OCI-M2 (cell line): Measurements from ENCODE around the gene SLC6A19.
"Not testable (repeated sequence)": the region's sequence is repeated elsewhere in the genome, so short reads cannot be mapped to it uniquely, and the experiment has no call there.

ENCODE experiments used
- DNase-seq: peaks from one replicate; lab custom pipeline; 2025; ENCODE audit not compliant: unreplicated experiment; lab: John Stamatoyannopoulos, UW

The SLC6A19 gene

DNA sequence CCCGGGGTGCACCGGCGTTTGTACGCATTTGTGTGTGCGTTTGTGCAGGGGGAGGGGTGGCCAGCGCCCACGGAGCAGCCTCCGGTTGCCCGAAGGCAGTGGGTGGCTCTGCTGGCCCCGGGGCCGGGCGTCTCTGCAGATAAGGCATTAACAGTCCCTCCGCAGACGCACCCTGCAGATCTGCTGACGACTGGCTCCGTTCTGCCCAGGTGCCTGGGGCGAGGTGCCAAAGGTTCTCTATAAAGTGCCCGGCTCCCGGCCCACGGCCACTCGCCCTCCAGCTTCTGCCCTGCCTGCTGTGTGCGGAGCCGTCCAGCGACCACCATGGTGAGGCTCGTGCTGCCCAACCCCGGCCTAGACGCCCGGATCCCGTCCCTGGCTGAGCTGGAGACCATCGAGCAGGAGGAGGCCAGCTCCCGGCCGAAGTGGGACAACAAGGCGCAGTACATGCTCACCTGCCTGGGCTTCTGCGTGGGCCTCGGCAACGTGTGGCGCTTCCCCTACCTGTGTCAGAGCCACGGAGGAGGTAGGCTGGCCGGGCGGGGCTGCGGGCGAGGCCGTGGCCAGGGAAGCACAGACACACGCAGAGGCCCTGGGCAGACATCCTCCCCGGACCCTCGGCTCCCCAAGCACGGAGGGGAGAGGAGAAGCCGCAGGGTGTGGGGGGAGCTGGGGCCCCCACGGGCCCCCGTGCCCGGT, at the start of gene SLC6A19:
TSS of gene SLC6A19 (plus strand) at position 269 of the 699 bp plus-strand sequence. CDS start at position 325, 56 bp downstream.
- no peak for DNase-seq

DNA sequence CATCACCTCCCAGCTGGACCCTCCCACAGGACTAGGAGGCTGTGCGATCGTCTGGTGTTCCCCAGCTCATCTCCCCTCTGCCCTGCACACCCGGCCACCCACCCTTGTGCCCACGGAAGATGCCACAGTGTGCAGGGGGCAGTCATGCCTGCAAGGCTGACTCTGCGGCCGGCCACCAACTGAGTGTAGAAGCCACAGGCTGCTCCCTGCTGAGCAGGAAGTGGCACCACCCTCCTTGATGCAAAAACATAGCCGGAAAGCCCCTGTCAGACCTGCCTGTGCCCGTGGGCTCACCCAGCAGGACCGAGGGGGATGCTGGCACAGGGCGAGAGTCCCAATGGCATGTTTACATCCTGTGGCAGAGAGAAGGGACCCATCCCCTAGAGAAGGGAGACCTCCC, 49.2 kb upstream of the SLC6A19 start:
- DNase-seq, result no peak

DNA sequence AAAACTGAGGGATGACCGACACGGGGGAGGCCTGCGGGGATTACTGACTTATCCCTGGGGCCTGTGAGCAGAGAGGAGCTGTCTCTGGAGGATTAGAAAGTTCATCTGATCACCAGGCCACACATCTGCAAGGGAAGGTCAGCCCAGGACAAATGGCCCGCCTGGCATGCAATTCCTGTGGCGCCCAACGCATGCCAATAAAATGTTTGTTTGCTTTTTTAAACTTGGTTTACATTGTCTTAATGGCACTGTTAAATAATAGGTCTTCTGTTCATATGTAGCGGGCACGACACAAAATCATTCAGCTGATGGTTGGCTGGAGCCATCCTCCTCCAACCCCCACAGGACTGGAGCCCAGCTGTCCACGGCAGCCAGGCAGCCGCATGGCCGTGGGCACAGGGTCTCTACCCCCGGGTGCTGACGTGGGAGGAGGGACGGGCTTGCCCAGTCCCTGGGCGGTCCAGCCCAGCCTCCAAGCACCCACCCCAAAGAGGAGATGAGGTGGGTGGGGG, 48.6 kb upstream of the SLC6A19 start:
- DNase-seq, result no peak

DNA sequence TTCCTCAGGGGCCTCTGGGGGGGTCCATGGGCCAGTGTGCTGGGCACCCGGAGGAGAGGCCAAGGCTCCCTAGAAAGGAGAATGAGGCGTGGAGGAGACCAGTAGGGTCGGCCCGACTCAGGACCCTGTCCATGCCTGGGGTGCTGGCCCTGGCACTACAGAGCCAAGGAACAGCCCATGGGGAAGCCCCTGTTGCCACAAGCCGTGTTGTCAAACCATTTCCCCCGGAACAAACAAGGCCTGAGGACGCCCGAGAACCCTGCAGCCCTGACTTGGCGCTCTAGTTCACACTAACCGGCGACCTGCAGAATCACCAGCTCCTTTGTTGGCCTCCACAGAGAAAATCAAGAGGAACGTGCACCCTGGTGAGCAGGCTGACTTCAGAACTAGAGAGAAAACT, 48.0 kb upstream of the SLC6A19 start:
- DNase-seq, result no peak

DNA sequence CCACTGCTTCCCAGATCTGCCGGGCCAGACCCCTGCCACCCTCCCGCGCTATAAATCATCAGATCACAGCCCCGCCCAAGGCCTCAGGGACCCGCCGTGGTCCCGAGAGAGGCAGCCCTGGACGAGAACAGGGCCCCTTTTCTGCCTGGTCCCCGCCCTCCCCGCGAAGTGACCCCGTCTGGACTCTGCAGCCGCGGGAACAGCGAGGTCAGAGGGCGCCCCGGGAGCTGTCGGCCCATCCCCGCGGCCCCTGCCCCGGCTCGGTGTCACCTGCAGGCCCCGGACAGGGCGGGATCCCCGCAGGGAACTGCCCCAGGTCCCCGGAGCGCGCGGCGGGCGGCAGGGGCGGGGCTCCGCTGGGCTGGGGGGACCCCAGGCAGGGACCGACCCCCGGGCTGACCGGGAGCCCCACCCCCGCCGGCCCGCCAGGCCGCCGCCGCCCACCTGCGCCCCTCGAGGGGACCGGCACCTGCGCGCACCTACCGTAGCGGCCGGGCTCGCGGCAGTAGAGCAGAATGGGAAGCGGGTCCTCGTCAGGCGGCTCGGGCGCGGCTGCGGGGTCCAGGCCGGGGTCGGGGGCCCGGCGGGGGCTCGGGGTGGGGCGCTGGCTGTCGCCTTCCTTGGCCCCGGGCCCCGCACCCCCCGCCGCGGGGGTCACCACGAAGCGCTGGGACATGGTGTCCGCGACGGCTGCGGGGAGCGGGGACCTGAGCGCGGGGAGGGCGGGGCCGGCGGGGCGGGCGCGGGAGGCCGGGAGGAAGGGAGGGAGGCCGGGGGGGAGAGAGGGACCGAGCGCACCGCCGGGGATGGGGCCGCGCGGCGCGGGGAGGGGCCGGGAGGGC, 46.0 kb upstream of the SLC6A19 start:
- DNase-seq, result no peak

DNA sequence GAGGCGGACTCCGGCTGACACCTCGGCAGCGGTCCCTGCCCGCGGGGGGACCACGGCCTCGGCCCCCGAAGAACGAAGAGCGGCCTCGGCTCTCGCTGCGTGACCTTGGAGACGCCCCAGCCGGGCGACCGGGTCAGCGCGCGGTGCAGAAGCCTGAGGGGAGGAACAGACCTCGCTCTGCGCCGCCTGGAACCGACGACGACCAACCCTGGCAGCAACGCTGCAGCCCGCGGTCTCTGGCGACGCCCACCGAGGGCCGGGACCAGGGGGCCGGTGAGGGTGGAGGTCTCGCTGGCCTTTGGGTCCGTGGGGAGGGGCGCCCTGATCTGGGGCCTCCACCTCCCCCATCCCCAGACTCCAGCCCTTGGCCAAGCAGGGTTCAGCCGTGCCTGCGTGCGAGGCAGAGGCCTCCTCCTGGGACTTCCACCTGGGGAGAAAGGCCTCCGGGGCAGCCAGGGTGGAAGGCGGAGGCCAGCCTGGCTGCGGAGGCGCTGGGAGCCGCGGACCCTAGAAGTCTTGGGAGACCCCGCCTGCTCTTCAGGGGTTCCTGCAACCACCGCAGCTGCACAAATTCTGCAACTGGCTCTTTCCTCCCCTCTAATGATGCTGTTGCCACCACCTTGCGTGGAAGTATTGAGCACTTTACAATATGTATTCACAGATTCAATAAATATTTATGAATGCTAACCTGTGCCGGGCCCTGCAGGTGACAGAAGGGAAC, 45.2 kb upstream of the SLC6A19 start:
- no peak for DNase-seq

DNA sequence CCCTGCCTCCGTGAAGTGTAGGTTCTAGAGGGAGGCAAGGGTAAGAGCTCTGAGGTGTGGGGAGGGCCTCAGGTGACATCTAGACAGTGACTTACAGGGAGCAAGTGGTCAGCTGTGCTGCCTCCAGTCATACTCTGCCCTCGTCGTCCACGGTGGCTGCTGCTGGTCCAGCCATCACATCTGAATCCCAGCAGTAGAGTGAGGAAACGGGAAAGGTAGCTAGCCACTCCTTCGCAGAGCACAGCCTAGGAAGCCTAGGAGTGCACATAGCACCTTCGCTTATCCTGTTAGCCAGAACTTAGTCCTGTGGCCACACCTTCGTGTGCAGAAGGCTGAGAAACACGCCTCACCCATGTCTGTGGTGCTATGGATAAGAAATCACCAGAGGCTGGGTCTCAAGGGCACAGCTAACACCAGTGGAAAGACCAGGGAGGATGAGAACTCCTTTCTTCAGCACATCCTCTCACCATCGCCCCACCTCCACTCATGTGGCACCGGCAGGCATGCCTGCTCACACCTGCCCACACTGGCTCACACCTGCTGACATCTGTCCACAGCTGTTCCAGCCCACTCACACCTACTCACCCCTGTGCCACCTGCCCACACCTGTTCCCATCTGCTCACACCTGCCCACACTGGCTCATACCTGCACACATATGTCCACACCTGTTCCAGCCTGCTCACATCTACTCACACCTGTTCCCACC, 44.5 kb upstream of the SLC6A19 start:
- no peak for DNase-seq

DNA sequence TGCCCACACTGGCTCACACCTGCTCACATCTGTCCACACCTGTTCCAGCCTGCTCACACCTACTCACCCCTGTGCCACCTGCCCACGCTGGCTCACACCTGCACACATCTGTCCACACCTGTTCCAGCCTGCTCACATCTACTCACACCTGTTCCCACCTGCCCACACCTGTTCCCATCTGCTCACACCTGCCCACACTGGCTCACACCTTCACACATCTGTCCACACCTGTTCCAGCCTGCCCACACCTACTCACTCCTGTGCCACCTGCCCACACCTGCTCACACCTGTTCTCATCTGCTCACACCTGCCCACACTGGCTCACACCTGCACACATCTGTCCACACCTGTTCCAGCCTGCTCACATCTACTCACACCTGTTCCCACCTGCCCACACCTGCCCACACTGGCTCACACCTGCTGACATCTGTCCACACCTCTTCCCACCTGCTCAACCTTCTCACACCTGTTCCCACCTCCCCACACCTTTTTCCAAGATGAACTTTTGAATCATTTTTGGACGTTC, 43.9 kb upstream of the SLC6A19 start:
- not testable (repeated sequence) for DNase-seq

DNA sequence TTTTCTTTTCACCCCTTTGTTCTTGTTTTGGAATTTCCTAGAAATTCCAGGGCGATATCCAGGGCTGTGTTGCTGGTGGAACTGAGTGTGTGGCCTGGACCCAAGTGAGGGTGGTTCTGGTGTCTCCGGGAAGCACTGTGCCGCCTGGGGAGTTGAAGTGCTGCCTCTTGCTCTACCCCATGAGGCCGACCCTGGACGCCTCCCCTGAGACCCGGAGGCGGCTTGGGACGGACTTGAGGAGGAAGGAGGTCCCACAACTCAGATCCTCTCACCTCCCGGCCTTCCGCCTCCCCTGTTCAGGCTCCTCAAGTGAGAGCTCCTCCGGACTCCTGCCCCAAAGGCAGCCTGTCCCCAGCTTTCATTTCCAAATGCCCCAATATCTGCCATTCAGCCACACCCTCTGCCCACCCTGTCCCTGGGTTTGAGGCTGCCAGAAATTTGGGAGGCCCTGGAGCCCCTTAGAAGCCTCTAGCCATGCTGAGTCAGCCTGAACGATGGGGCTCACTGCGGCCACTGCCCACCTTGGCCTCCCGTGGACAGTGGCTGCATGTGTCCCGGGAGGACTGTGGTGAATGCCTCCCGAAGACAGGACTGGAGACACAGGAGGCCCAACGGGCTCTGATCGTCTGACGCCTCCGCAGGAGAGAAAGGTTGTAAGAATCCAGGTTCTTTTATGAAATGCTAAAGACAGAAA, 42.6 kb upstream of the SLC6A19 start:
- no peak for DNase-seq

DNA sequence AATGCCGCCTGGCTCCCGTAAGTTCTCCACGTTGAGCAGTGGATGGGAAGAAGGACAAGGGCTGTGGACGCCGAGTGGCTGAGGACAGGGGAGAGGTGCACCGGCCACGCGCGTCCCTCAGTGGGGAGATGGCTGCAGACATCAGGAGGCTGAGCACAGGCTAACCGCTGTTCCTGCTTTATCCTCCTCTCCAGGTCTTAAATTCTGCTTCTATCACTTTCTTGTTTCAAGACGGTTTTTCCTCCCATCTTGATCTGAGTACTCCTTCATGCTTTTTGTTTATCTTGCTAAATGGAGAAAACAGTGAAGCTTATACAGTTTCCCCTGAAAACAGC, 42.1 kb upstream of the SLC6A19 start:
- DNase-seq, result no peak

DNA sequence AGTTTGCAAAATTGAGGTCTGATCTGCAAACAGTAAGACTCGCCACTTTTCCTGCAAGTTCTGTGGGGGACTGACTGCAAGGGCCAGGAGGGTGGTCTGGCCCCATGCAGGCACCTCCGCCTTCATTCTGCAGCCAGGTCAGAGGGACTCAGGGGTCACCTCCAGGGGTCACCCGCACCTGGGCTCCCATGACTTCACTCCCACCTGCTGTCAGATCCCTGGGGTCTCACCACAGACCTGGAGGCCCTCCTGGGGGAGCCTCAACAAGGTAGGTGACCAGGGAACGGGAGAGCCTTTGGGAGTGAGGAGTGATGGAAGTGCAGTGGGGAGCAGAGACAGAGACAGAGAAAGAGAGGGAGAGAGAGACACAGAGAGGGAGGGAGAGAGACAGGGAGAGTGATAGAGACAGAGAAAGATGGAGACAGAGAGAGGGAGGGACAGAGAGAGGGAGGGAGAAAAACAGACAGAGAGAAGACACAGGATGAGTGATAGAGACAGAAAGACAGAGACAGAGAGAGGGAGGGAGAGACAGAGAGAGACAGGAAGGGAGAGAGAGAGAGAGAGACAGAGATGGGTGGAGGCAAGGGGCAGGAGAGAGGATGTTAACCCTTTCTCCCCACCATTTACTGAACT, 41.5 kb upstream of the SLC6A19 start:
- no peak for DNase-seq

DNA sequence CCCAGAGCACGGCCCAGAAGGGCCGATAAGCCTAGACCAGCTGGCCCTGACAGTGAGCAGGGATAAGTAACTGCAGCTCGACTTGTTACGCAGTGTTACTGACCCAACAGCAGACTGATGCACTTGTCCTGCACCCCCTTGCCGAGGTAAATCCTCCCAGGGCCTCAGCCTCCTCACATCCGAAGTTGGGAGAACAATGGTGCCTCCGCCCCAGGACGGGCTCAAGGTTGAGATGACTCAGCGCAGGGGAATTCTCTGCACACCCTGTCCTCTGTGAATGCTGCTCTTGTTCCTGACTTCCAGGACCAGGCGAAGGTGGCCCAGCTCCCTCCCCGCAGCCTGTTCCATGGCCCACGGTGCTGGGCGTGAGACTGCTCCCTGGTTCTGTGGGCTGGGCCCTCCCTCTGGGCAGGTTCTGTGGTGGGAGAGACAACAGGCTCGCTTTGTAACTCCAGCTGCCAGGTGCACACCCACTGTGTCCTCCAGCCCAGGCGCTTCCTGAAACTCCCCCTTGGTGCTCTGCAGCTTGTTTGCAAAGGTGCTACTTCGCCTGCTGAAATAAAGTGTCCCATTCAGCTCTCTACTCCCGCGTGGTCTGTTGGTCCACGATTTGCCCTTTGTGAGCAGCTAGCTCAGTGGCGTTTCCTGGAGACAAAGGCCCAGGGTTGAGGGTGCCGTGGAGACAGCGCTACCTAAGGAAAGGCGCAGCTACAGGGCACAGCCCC, 40.1 kb upstream of the SLC6A19 start:
- DNase-seq, result no peak

DNA sequence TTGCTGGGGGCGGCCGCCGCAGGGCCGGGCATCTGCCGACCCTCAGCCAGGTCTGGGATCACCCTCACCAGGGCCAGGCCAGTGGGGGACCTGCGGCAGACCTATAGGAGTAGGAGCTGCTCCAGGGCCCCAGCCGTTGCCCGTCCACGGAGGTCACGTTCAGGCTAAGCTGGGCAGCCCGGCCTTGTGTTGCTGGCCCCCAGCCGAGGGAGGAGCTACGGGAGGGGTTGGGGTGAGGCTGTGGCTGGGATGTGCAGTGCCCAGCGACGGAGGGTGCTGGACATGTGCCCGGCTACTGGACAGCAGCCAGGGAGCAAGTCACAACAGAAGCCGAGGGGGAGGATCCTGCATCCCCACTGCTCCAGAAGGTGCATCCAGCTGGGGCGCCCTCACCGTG, 39.6 kb upstream of the SLC6A19 start:
- no peak for DNase-seq

DNA sequence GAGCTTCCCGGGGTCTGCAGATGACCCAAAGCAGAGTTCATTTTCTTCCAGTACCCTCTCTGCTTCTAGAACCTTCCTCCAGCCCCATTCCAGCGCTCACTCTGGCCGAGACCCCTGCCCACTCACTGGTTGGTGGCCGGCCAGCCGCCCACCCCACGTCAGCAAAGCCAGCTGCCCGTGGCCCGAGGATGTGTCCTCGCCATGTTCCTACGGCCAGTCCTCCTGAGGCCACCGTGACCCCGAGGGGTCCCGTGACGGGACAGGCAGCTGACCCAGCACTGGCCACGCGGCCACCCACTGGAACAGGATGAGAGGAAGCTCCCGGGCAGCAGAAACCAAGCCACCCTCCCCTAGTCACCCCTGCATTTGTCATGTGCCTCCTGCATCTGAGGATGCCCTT, 39.1 kb upstream of the SLC6A19 start:
- no peak for DNase-seq

DNA sequence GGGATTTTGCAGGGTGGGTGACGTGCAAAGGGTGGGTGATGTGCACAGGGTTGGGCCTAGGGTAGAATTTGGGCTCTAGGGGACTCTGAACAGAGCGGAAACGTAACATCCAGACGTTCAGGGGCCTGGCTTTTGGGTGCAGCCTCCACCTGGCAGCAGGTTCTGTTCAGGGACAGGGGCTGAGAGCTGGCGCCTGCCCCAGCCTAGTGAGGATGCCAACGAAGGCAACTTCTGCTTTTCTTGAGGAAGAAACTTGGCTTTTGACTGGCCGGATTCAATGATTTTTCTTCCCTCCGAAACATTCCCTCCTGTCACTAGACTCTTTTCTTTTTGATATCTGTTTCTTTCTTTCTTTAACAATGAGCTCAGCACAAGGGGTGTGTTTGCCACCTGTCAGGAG, 38.6 kb upstream of the SLC6A19 start:
- DNase-seq, result no peak

DNA sequence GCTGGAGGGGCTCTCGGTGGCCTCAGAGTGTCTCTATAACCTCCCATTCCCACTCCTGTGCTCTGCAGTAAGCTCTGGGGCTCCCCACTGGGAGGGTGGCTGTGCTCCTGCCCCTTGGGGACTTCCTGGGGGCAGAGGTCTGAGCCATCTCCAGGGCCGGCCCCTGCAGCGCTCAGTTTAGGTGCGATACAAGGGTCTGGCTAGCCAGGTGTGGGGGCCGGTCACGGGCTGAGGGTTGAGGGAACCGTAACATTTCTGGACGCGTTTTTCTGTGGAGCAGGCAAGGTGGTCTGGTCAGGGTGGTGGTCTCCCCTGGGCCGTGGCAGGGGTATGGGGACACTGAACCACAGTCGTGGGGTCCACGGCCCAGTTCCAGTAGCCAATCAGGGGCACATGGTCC, 38.0 kb upstream of the SLC6A19 start:
- DNase-seq, result no peak

DNA sequence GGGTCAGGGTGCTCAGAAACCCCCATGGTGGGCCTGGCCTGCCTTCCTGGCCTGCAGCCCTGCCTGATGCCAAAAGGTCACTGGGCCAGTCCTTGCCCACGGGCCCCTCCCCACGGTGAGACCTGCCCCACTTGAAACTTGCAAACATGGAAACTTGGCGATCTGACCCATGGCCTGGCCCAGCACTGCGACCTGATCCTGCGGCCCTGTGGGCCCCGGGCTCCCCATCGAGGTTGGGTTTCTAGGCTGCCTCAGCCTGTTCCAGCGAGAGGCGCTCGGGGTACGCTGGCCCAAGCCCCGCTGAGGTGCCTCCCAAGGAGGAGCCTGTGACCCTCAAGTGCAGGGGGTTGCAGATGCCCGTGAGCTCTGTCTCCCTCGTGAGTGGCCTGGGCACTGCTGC, 37.5 kb upstream of the SLC6A19 start:
- no peak for DNase-seq

DNA sequence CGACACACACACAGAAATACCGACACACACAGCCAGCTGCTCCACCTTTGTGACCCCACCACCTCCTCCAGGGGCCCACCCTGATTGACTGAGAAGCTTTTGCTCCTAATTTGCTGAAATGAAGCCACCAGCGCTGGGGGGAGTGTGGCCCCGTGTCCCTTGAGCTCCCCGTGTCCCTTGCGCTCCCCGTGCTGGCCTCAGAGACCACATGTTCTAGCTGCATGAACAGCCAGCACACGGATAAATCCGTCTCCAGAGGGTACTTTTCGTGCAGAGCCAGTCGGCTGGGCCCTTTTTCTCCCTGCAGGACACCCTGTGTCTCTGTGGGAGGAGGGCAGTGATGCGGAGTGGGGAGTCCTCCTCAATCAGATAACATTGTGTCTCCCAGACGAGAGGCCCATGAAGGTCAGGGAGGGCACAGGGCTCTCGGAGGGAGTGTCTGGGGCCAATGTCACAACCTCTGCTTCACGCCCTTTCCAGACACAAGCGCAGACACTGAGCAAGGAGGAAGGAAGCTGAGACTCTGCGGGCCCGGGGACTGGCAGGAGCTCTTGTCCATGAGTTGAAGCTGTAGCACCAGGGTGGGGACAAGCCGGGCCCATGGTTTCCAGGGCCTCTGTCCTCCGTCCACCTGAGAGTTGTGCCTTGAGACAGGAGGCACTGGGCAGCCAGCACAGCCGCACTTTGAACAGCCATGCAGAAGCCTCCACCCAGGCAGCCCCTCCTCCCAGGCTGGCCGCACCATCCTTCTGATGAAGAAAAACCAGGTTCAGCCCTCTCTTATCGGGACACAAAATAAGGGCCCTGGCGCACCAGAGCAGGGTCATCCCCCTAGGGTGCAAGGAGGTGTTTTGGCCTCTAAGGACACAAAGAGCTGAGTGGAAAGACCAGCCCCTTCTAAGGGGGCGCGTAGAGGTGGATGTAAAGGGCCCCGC, 36.4 kb upstream of the SLC6A19 start:
- no peak for DNase-seq
